NCI-H2107 (cell line): ENCODE measurements around the gene MVB12B.

Source experiments
- DNase-seq: peaks from one replicate; lab custom pipeline; 2025; lab: John Stamatoyannopoulos, UW

Gene MVB12B

DNA sequence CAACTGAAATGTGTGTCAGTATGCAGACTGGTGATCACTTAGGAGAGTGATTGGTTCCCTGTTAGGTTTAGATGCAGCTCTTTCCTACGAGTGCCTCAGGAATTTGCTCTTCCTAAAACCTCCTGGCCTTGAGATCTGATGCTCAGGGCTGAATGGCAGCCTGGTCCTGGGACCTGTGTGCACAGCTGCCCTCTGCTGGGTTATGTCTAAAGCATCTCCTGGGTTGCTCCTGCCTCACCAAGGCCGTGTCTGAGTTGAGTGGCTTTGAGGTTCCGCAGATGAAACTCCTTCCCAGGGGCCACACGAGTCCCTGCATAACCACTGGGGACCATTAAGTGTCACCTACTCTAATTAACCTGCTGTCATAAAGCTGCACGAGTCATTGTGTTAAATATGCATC is 59.5 kb downstream of the MVB12B start:
- DNase-seq = no peak

DNA sequence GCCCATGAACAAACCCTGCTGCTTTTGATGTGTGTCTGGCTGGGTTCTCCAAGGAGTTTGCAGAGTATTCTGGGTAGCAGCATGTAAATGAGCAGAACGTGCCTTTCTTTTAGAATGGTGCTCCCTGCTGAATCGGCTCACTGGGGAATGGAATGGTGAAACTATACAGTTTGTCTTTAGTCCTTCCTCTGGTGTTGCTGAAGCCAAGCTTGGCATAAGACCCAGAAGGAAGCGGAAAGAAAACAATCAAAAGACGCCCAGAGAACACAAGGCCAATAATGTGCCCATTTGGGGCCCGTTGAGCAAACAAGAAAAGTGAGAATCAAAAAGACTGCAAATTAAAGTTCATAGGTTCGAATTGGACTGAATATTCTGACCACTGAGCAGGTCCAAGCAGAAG is 60.1 kb downstream of the MVB12B start:
- DNase-seq = no peak

DNA sequence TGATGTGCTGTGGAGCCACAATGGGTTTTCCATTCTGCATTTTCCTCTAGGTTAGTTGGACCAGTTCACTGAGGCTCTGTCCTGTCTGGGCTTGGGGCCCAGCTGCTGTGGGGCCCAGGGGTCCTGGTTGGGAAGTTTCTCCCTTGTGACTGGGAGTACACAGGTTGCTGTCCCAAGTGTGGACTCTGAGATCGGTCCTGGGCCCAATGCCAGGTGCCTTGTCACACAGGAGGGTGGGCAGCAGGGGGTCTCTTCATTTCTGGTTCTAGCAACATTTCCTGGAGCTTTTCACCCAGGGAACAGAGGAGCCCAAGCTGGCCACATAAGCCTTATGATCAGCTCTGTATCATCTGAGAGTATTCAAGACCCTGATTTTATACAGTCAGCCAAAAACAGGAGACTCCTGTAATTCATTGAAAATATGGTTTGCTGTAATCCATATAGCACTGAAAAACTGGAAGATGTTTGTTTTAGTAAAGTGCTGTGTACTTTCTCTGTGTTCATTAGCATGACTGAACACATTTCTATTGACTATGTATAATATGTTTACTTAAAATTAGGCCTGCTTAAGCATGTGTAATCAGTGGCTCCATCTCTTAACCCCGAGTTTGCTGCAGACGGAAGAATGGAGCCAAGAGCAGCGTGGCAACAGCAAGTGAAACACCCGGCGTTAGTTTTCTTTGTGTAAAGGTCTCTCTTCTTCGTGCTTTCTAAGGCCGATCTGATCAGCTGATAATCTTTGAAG is 62.5 kb downstream of the MVB12B start:
- no peak for DNase-seq

DNA sequence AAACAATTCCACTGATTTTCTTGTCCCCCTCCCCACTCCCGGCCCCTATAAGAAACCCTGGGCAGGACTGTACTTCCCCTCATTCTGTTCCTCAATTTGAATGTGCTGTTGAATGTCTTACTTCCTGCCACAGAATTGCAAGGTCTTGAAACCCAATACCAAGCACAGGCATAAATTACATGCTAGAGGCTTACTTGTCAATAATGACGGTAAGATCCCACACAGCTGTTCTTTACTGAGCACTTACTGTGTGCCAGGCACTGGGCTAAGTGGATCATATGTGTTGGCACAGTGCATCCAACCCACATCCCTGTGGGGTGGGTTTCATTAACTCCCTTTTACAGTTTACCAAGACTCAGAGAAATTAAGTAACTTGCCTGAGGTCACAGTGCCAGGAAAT is 63.4 kb downstream of the MVB12B start:
- DNase-seq = no peak

DNA sequence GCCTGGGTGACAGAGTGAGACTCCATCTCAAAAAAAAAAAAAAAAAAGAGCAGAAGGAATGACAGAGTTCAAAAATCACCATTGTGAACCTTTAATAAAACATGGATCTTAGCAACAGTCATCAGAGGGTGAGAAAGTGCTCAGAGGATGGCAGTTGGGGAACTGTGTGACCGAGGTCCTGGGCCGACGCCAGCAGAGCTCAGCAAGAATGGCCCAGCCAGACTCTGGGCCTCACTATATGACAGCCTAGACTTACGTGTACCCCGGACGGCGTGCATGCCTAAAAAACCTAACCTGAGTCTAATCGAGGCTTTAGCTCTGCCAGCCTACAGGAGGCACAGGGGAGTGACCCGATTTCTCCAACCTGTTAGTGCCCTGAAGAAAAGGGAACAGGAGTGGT is 64.3 kb downstream of the MVB12B start:
- DNase-seq = no peak

DNA sequence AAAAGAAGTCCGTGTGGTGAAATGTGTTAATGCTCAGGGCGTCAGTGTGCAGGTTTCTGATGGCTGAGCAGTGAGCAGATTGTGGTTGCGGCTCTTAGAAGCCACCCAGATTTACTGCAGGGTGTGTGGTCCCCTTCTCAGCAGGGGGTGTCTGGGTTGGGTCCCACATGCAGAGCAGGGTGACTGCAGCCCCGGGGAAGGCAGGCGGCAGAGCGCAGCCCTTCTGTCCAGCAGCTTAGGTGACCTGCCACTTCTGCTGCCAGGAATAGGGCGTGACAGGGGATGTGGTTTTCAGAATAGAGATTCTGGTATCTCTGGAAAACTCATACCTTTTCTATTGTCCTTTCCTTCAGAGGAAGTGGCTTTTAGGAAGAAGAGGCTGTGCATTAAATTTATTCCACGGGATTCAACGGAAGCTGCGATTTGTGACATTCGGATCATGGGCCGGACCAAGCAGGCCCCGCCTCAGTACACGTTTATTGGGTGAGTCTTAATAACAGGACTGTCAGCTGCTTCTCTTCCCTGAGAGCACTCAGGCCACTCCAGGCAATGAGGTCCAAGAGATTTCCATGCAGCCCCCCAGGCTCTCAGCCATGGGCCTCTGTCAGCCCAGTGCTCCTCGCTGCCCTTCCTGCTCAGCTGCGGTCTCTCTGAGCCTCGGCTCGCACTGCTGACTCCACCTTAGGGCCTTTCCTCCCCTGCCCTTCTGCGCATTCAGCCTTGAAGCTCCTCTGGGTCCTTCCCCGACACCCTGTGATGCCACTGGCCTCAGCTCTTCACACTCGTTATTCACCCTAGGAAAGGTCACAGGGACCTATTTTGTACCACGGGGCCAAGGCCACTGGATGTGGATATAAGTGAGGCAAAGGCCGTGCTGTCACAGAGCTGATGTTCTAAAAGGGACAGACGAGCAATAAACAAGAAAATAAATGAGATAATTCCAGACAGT is 65.4 kb downstream of the MVB12B start:
- DNase-seq = no peak

DNA sequence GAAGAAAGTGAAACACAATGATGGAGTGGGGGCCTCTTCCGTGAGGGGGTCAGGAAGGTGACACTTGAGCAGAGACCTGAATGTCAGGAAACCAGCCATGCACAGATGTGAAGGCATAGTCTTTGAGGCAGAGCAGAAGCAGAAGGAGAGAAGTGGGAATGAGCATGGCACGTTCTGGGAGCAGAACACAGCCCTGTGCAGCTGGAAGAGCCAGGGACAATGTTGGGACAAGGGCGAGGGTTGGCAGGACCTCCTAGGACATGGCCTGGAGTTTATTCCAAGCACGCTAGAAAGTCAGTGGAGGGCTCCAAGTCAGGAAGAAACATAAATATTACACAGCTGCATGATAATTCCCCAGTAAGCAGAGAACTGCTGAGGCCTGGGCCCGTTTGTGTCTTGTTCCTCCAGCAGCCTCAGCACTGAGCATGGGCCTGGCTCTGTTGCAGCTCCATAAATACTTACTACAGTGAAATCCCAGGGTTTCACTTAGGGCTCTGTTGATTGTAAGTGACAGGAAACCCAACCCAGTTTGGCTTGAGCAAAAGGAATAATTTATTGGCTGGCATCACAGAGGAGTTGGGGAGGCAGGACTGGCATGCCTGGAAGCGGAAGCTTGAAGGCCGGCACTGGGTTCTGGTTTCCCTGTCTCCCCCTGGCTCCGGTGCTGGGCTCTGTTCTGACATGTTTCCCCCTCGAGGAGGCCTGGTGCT is 66.2 kb downstream of the MVB12B start:
- no peak for DNase-seq

DNA sequence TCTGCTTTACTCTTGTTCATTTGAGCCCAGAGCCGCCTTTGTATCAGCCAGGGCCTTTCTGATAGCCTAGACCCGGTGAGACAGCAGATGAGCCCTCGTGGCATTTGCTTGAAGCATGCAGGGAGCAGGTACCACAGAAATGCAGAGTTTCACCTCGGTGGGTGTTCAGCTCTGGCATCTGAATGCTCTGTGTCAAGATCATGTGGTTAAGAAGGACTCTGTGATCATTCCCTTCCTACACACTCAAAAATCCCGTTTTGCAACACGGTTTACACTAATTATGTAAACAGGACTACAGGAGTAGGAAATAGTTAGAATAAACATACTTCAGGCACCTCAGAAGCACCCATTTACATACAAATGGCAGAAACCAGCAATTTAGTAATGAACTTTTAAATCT is 67.2 kb downstream of the MVB12B start:
- DNase-seq = no peak

DNA sequence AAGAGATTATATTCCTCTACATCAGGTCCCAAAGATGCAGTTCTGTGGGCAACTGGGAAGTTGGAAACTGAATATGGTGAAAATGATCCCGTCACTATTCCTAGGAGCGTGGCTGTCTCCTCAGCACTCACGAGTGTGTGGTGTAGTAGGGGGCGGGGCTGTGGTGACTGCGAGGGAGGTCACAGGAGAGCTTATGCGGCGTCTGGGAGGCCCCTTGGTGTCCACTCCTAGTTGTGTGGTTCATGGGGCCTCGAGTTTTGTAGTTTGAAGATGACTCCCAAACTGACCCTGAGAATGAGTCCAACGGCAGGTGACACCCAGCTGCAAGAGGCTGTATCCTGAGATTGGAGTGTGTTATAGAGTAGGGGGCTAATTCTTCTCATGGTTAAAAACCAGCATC is 68.2 kb downstream of the MVB12B start:
- DNase-seq = no peak

DNA sequence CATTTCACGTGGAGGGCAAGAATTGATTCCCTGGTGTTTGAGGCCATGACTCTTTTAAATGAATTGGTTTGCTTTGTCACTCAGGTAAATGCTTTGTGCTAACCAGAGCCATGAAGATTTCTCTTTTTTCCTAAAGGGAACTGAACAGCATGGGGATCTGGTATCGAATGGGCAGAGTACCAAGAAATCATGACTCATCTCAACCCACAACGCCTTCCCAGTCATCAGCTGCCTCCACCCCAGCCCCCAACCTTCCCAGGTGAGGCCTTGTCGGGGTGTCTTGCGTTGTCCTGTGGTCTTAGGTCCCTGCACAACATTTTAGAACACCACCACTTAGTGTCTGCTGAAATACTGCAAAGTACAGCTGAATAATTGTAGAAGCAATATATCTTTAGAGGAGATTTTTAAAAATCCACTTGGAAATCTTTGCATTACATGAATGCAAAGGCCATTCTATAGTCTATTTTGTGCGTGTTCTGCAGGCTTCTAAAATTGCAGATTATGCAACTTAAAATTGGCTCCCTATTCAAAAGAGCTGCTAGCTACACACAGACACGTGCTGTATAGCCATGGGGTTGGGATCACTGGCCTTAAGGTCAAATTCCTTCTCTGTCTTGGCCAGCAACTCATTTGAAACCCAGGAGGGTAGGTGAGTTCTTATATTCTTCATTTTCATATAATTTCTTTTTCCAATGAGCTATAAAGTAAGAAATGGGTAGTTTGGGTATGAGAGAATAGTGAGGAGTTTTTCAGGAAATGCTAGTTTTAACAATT is 69.0 kb downstream of the MVB12B start:
- DNase-seq = peak; percentile 30

DNA sequence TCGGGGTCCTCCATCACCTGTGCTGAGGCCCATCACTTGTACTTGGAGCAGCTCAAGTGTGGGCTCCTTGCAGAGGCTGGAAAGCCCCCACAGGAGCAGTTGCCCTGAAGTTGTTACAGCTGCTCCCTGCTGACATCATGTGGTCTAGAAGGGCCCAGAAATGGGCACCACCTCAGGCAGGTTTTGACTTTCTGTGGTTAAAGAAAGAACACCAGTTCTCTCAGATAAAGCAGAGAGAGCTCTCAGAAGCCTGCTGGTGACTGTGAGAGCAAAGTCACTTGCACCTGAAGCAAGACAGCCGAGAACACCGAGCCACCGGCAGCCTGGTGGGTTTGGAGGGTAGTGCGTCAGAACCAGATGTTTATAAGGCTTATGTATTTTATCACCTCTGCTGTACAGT is 70.4 kb downstream of the MVB12B start:
- DNase-seq = peak; percentile 23

DNA sequence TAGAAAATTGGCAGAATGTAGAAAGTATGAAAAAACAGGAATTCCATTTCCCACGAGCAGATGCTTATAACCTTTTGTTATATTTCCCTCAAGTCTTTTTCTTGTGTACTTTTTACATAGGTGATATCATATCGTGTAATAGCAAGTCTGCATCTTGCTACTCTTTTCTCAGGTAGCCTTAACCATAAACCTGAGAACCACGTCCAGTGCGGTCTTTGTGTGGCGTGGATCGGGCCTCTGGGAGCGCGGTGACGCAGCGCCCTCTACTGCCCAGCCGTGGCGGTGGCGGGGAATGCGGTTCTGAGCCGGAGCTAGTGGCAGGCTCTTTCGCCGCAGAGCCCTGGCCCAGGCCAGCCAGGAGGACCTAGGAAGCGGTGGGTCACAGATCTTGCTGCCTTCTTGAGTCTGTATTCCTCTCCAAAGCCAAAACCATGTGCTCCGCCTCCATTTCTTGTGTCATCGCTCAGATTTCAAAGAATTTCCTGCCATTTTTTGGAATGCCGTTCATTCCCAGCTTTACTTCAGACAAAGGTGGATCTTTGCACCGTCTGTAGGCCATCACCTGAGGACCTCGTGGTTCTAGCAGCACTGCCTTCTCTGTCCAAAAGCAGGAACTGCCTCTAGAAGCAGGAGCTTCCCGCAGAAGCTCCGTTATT is 71.9 kb downstream of the MVB12B start:
- peak; percentile 62 for DNase-seq

DNA sequence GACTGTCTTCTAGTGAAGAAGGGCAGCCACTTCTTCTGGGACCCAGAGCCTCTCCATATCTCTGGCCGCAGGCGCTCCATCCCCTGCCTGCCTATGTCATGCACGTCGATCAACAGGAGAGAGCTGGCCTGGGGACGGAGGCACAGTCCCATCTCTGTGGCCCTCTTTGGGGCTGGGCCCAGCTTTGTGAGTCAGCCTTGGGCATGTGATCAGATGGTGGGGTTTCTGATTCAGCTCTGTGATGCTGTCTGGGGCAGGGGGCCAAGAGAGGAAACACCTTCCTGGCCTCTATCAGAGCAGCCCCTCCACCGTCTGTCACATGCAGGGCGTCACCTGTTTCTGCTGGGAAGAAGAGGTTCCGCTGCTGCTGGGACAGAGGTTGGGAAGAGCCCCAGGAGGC is 72.6 kb downstream of the MVB12B start:
- no peak for DNase-seq

DNA sequence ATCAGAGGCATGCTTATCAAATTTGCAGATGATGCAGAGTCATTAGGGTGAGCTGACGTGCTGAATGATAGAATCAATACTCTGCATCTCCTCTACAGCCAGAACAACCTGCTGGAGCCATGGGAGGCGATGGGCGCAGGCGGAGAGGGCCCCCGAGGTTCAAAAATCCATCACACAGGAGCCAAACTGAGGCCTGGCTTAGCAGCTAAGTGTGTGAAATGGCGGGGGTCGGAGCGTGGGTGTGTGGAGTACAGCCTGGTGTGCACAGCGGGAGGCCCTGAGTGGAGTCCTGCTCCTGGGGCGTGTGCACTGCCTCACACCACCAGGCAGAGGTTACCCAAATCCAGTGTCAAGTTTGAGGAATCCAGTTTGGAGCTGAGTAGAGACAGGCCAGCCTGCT is 73.2 kb downstream of the MVB12B start:
- no peak for DNase-seq

DNA sequence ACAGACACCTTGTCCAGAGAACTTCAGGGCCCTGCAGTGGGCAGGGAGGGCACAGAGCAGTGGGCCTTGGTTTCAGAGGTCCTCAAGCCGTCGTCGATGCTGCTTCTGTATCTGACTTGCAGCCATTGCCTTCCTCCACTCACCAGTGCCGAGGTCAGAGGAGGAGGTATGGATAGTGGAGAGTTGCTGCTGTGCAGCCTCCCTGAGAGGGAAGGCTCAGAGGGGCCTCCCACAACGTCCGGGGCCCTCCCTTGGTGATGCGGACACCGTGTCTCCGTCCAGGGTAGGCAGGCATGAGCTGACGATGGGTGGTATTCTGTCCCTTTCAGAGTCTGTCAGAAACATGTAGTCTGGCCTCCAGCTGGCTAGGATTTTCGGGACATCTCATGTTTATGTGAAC is 73.9 kb downstream of the MVB12B start:
- no peak for DNase-seq

DNA sequence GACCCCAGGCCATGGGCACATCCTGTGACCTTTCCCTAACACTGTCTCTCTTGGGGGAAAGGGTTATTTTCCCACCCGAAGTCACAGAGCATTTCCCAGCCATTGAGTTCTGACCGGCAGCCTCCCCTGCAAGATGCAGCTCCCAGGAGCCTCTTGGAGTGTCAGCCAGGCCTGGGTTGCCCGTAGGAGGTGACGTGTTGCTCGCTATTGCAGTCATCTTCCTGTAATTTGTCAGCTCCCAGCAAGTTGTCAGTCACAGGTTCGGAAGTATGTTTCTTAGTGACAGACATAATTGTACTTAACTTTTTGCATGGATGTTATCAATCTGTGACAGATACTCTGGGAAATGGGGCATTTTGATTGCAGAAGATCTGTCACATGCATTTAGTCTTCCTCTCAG is 74.5 kb downstream of the MVB12B start:
- no peak for DNase-seq

DNA sequence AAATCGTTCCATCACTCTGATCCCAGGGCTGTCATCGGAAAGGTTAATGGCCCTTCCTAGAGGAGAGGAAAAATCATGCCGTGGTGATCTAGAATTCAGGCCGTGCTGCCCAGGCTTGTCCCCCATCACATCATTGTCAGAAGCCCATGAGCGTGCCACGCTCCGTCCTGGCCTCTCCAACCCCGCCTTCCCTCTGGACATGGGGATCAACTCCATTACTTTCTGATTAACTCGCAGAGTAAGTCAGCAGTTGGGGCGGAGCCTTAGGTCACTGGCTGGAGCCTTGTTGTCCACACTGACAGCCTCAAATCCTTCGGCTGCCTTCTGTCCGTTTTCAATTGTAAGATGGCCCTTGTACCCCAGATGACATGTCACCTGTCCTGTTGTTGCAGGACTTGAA is 75.0 kb downstream of the MVB12B start:
- DNase-seq = no peak

DNA sequence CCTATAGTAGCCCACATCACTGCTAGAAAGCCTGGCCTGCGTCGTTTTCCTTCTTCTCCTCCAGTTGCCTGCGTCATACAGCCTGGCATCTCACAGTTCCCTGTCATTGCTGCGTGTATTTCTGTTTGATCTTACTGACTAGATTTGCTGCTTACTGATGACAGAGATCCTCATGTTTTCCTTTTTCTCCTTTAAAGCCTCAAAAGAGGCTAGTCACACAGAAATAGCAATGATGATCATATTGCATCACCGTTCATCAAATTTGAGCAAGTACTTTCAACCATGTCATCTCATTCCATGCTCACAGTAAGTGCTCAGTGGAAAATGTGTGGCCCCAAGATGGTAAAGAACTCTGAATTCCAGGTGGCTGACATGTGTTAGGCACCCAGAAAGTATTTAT is 76.8 kb downstream of the MVB12B start:
- DNase-seq = no peak

DNA sequence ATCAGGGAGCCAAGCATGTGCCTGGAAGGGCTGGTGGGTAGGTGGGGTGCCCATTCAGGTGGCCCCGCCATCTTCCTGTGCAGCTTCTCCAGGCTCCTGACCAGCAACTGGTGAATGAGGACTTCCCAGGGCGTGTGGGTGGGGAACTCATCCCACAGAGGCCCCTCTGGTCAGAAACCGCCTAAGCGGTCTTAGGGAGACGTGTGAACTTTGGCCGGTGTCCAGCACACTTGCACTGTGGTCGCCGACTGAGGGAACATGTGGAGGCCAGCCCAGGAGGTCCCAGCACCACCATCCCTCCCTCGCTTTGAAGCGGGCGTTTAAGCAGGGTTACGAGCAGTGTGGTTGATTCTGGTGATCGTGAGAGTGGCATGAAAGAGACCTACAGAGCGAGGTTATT is 77.8 kb downstream of the MVB12B start:
- DNase-seq = no peak

DNA sequence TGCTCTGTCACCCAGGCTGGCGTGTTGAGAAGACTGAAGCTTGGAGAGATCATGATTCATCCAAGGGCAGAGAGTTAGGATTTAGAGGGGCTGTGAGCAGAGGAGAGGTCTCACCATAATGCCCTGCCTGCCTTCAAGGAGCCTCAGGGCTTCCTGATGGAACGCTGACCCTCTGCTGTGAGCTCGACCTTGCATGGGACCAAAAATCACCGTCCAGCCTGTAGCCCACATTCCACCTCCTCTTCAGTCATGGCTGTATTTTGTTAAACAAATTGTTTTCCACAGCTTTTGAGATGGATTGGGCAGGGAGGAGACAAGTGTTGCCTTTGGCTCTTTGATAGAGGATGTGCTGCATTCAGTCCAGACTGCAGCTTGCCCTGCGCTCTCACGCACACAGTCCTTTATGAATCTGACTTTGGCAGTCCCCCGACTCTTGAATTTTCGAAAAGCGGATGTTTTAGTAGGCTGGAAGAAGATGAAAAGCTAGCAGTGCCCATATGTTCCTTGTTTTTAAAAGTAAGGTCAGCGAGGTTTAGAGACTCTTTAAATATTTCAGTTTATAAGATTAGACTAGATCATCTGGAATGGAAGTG is 79.5 kb downstream of the MVB12B start:
- no peak for DNase-seq
